ENCODE results near the gene SEC11C. TPM values are rescaled to one million over a fixed set of nuclear protein-coding genes. Genes with fewer than 3 reads are reported as not detected.

Gene SEC11C
- total and polyA plus RNA-seq, 2 of the 8 experiments (the other 6 are each of a cell fraction or from before 2014, with no cell fraction given): 27.1 to 59.3 TPM

DNA sequence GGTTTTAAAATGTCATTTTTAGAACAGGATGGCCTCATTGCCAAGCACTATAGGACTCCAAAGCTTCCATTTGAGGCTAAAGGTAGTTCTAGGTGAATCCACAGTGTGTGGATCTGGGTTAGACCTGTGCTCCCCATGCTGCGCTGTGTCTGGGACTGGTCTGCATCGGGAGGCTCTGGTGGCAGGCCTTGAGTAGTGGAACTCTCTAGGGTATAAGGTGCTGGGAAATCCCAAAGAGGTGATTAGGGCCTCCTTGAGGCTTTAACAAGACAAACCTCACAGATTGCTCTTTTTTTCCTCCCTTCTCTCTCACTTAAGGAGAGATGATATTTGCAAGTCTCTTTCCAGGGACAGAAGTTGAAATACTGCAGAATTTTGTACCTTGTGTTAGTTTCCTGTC is 9.3 kb downstream of the SEC11C start:
- H3K14ac ChIP-seq (ENCODE audit: insufficient read length): no peak overlapping the region
- H3K27ac ChIP-seq (ENCODE audit: low read depth, low read length): no peak overlapping the region
- DNase-seq (ENCODE audit: low read depth in 1 of 2, low spot score in 2 of 2): no peak
- H2BK15ac ChIP-seq (ENCODE audit: low read length): no peak overlapping the region
- no peak overlapping the region for H4K91ac ChIP-seq (replicated peaks; ENCODE audit: insufficient read length, low read length)
- peaks cover 0 to 11% of the 10 kb centered on the region in 2 experiments; a peak in 2 of 4 replicates for H3K79me2 ChIP-seq (ENCODE audit: control insufficient read depth in 1 of 2, insufficient read depth in 2 of 2, low read length in 2 of 2)
- ChIA-PET CTCF (ENCODE audit: partially characterized antibody) (interaction anchor here (0.8 to 3.5 kb wide), 6 partner anchors 8 to 620 kb away, joined by 3 to 9 read pairs (median 4); partner anchors contain the start of gene SEC11C), POLR2A (ENCODE audit: partially characterized antibody) (no interaction called here)
- no peak for FAIRE-seq
- no peaks in the 10 kb centered on the region for H3K27me3 ChIP-seq (replicated peaks in 1 of 4; ENCODE audit: control insufficient read depth in 3 of 4, extremely low read depth in 1 of 4, insufficient read depth in 3 of 4, low read length in 3 of 4)
- peaks cover 3% of the 10 kb centered on the region; the same call in 1 of the 2 replicates for H3K79me1 ChIP-seq (ENCODE audit: low read depth, low read length)
- H3K36me3 ChIP-seq (ENCODE audit: control insufficient read depth in 2 of 4, insufficient read depth in 4 of 4, low read length in 3 of 4): peaks cover 0 to 4% (median 1%) of the 10 kb centered on the region in 4 experiments; a peak in 2 of 8 replicates
- H3K4me1 ChIP-seq (replicated peaks in 1 of 4; ENCODE audit: control insufficient read depth in 3 of 4, insufficient read depth in 4 of 4, low read length in 3 of 4): no peaks in the 10 kb centered on the region
- no peak overlapping the region for H3K56ac ChIP-seq (replicated peaks; ENCODE audit: insufficient read length, low read depth, low read length)
- H3K4me2 ChIP-seq (ENCODE audit: insufficient read depth in 1 of 2, low read depth in 2 of 2, low read length in 2 of 2): no peak overlapping the region
- no peak overlapping the region for H4K5ac ChIP-seq (ENCODE audit: insufficient read length, low read depth, low read length)
- H3K4ac ChIP-seq (replicated peaks; ENCODE audit: insufficient read length, low read depth, low read length): no peak overlapping the region
- H3K4me3 ChIP-seq (ENCODE audit: extremely low read depth in 1 of 4, insufficient read depth in 2 of 4, low read depth in 3 of 4, low read length in 4 of 4): no peak overlapping the region
- no peak overlapping the region for H3K23ac ChIP-seq (ENCODE audit: insufficient read length)
- H4K8ac ChIP-seq (ENCODE audit: extremely low read depth, insufficient read depth, low read length): no peak overlapping the region
- H3K9ac ChIP-seq (replicated peaks in 1 of 4; ENCODE audit: extremely low read depth in 1 of 4, low read depth in 3 of 4, low read length in 3 of 4): no peak overlapping the region
- no peak overlapping the region for H3K18ac ChIP-seq (ENCODE audit: extremely low read depth, low read length)
- H3K23me2 ChIP-seq (ENCODE audit: low read depth, low read length): no peaks in the 10 kb centered on the region
- H2BK20ac ChIP-seq (ENCODE audit: low read length): no peak overlapping the region
- H4K20me1 ChIP-seq (replicated peaks in 1 of 2; ENCODE audit: control insufficient read depth in 1 of 2, insufficient read depth in 2 of 2, low read length in 2 of 2): peaks cover 0 to 2% of the 10 kb centered on the region in 2 experiments
- H2BK5ac ChIP-seq (ENCODE audit: low read depth, low read length): no peak overlapping the region
- no peaks in the 10 kb centered on the region for H3K9me3 ChIP-seq (ENCODE audit: insufficient read depth in 2 of 2, low read depth in 1 of 2, low read length in 1 of 2)
- H2BK120ac ChIP-seq (replicated peaks; ENCODE audit: low read depth, low read length): no peak overlapping the region
- no peak overlapping the region for H2AK5ac ChIP-seq (ENCODE audit: low read depth, low read length)
- 92% methylated on average over 2 of the region's 2 CpGs; no CpG with 5 or more reads in 1 of the 2 experiments for WGBS, 2 experiments (ENCODE audit: extremely low coverage in 1 of 2, insufficient coverage in 1 of 2, insufficient read length in 1 of 2, insufficient replicate concordance in 2 of 2, low coverage in 1 of 2, low lambda C conversion rate in 2 of 2, missing lambda C conversion rate in 1 of 2)
- no peak overlapping the region for H2BK12ac ChIP-seq (ENCODE audit: low read depth, low read length)
- H2AFZ ChIP-seq (ENCODE audit: low read length): no peak overlapping the region
- TF ChIP-seq, protein P1, sequence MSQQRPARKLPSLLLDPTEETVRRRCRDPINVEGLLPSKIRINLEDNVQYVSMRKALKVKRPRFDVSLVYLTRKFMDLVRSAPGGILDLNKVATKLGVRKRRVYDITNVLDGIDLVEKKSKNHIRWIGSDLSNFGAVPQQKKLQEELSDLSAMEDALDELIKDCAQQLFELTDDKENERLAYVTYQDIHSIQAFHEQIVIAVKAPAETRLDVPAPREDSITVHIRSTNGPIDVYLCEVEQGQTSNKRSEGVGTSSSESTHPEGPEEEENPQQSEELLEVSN (IDR thresholded peaks at IDR 0.05): no peak
- TF ChIP-seq SP4 (IDR thresholded peaks at IDR 0.05; ENCODE audit: low read length) (no peak), SAP30 (IDR thresholded peaks at IDR 0.05; ENCODE audit: insufficient read depth, insufficient replicate concordance, low read length) (no peak), CHD2 (IDR thresholded peaks at IDR 0.05; ENCODE audit: low read length) (no peak), CBX5 (IDR thresholded peaks at IDR 0.05; ENCODE audit: low read depth, low read length) (no peak)
